8988T (cell line): ENCODE results near the gene ACLY.
"Not testable (repeated sequence)": the region's sequence is repeated elsewhere in the genome, so short reads cannot be mapped to it uniquely, and the experiment has no call there.

Source experiments
- DNase-seq: peaks from one replicate; pipeline ENCODE4 v3.0.0; 2011

Gene ACLY

DNA sequence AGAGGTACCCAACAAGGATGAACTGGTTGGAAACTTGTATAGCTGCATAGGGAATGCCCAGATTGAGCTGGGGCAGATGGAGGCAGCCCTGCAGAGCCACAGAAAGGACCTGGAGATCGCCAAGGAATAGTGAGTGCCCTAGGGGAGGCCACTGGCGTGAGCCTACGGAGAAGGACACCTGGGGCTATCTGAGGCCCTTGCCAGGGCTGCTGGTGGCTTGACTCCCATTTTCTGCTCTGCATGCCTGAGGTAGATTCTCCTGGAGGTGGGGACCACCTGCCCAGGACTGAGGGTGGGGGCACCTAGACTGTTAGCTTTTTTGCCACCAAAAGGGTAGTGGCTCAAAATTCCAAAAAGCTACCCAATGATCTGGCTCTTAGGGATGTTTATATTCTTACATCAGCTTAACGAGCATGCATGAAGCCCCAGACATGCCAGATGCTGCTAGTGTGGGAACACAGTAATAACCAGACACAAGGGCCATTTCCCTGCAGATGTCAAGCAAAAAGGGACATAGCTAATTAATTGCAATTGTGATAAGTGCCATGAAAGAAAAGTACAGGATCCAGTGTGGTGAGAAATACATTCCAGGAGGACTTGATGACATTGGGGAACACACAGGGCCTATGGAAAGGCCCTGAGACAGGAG is 20.4 kb upstream of the ACLY start:
- DNase-seq = no peak

DNA sequence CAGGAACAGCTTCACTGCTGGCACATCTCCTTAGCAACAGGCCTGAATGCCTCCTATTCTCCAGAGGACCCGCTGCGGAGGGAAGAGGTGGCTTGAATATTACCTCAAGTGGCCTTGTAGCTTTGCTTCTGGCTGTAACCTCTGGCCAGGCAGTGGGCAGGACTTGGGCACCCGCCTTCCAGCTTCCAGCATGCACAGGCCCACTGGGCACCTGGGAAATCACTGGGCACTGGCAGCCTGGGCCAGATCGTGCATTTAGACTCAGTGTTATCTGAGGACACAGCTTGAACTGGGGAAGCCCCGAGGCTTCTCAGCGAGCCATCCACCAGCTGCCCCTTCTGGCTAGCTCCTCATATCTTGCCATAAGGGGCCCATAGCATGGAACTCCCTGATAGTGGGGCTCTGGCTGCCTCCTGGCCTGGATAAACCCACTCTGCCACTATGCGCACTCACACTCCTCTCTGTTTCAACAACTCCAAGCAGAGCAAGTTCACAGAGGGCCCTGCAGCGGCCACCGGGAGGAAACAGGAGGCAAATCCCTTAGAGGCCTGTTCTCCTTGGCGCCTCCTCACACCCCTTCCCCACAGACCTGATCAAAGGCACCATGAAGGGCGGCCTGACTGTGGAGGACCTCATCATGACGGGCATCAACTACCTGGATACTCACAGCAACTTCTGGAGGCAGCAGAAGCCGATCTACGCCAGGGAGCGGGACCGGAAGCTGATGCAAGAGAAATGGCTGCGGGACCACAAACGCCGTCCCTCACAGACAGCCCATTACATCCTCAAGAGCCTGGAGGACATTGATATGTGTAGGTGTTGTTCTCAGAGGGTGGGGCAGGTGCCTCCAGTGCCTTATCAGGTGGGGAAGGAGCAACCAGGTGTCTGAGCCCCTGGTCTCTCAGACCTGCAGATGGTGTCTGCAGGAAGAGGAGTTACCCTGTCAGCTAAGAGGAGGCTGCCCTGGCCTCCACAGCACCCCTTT is 19.5 kb upstream of the ACLY start:
- no peak for DNase-seq

DNA sequence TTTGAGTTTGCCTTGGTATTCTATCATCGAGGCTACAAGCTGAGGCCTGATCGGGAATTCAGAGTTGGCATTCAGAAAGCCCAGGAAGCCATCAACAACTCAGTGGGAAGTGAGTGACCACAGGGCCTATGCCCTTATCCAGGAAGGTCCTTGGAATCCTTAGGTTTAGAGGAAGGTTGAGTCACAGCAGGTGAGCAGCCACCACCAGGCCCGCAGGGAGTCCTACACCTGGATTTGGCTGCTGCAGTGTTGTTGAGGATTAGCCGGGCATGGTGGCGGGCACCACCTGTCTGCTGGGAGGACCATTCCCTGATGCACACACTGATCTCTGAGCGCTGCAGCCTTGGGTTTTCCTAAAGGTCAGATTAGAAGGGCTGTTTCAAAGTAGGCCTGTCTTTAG is 16.9 kb upstream of the ACLY start:
- DNase-seq = no peak

DNA sequence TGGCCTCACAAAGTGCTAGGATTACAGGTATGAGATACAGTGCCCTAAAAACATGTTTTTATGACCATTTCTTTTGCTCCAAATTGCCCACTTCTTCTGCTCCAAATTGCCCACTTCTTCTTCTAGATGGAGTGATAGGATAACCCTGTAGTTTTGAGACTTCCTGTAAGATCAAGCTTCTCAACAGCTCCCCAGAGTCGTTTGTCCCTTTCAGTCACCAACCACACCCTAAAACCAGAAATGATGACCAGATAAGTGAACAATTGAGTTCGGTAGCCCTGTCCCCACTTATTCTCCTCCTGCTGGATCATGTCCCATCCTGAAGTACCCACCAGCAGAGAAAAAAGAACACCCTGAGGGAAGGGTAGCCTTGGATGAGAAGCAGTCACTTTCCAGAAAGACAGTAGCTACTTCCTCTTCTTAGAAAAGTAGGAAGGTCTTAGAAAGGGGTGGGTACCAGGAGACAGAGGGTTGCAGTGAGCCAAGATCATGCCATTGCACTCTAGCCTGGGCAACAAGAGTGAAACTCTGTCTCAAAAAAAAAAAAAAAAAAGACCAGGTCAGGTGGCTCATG is 14.2 kb upstream of the ACLY start:
- no peak for DNase-seq

DNA sequence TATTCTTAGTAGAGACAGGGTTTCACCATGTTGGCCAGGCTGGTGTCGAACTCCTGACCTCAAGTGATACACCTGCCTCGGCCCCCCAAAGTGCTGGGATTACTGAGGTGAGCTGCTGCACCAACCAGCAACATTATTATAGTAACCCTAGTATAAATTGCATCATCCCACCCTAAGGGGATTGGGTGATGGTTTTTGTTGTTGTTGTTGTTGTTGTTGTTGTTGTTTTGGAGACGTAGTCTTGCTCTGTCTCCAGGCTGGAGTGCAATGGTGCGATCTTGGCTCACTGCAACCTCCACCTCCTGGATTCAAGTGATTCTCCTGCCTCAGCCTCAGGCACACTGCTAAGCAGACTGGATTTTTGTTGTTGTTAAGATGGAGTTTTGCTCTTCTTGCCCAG is 13.0 kb upstream of the ACLY start:
- not testable (repeated sequence) for DNase-seq

DNA sequence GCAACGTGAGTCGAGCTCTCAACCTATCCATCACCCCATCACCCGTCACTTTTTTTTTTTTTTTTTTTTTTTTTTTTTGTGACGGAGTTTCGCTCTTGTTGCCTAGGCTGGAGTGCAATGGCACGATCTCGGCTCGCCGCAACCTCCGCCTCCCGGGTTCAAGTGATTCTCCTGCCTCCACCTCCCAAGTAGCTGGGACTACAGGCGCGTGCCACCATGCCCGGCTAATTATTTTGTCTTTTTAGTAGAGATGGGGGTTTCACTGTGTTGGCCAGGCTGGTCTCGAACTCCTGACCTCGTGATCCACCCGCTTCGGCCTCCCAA is 12.0 kb upstream of the ACLY start:
- not testable (repeated sequence) for DNase-seq

DNA sequence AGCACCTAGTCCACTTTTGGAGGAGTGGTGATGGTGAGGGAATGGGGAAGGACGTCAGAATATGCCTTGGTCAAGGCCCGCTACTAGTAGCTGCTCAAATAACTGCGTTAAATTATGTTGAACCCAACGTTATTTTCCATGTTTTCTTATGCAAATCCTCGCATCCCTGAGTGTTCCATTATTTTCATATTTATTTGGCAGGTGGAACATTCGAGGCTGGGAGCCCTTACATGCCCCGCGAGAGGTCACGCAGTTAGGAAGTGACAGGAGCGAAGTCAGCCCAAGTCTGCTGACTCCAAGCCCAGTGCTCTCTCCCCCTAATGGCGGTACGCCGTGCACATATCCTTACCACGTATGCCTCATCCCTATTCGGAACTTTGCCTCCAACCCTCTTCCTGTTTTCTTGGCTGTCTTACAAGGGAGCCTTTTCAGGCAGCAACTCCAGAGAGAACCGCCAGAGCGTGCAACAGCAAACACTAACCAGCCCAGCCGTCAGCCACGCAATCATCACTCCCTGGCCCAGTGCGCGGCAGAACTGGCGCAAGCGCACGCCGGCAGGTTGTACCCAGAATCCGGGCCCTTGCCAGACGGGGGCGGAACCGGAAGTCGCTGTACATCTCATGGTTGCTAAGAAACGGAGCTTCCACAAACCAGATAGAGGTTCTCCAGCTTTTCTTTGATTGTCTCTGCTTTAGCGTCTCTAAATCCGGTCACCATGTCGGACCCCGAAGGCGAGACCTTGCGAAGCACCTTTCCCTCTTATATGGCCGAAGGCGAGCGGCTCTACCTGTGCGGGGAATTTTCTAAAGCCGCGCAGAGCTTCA is 11.5 kb upstream of the ACLY start, which contains the start of gene ODAD4:
ODAD4 (plus strand) TSS at position 609 of the 824 bp plus-strand sequence; CDS start at position 716, 107 bp downstream.
- peak; percentile 70 for DNase-seq

DNA sequence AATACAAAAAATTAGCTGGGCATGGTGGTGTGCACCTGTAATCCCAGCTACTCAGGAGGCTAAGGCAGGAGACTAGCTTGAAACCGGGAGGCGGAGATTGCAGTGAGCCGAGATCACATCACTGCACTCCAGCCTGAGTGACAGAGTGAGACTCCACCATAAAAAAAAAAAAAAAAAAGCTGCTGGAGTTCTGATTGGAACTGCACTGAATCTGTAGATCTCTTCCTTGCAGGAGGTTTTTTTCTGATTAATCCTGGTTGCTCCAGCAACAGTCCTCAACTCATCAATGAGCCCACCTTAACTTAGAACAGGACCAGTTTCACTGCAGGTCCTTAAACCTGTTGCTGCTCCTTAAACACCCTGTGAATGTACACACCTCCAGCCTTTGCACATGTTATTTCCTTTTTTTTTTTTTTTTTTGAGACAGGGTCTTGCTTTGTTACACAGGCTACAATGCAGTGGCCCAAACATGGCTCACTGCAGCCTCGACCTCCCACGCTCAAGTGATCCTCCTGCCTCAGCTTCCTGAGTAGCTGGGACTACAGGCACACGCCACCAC is 10.0 kb upstream of the ACLY start:
- no peak for DNase-seq

DNA sequence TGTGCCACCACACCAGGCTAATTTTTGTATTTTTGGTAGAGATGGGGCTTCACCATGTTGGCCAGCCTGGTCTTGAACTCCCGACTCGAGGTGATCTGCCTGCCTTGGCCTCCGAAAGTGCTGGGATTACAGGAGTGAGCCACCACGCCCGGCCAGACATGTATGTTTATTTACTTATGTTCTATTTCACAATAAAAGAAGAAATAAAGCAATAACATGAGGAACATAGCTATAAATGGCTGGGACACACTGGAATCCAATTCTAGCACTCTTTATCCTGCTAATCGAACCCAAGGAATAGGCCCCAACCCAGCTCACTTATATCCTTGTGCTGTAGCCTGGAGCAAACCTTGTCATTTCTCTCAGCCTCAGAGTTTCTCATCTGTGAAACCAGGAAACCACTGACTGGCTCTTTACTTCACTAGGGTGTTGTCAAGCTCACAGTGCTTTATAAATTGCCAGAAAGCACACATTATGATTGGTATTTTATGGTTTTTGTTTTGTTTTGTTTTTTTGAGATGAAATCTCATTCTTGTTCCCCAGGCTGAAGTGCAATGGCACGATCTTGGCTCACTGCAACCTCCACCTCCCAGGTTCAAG is 7.3 kb upstream of the ACLY start:
- DNase-seq = no peak

DNA sequence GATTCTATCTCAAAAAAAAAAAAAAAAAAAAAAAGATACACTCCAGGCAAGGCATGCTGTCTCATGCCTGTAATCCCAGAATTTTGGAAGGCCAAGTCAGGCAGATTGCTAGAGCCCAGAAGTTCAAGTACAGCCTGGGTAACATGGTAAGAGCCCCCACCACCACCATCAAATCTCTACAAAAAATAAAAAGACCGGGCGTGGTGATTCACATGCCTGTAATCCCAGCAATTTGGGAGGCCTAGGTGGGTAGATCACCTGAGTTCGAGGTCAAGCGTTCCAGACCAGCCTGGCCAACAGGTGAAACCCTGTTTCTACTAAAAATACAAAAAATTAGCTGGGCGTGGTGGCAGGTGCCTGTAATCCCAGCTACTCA is 1.8 kb upstream of the ACLY start:
- no peak for DNase-seq

DNA sequence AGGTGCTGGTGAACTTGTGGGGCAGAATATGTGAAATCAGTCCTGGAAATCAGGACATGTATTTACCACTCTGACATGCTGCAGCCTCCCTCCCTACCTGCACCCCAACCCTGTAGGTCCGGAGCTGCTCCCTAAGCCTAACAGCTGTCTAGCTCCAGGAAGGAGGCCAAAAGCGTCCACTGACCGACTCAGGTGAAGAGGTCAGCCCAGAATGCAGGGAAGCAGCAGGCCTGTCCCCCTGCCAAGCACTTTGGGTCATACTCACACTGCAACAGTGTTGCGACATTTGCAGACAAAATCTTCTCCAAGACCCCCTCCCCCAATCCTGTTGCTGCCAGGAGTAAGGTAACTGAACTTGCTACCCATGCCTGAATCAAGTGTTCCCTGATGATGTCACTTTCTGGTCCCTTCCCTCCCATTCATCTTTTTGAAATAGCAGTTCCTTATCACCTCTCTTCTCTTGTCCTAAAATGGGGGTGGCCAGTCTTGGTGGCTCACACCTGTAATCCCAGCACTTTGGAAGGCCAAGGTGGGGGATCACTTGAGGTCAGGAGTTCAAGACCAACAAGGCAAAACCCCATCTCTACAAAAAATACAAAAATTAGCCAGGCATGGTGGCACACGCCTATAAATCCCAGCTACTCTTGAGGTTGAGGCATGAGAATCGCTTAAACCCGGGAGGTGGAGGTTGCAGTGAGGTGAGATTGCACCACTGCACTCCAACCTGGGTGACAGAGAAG is 1.3 kb upstream of the ACLY start:
- no peak for DNase-seq

DNA sequence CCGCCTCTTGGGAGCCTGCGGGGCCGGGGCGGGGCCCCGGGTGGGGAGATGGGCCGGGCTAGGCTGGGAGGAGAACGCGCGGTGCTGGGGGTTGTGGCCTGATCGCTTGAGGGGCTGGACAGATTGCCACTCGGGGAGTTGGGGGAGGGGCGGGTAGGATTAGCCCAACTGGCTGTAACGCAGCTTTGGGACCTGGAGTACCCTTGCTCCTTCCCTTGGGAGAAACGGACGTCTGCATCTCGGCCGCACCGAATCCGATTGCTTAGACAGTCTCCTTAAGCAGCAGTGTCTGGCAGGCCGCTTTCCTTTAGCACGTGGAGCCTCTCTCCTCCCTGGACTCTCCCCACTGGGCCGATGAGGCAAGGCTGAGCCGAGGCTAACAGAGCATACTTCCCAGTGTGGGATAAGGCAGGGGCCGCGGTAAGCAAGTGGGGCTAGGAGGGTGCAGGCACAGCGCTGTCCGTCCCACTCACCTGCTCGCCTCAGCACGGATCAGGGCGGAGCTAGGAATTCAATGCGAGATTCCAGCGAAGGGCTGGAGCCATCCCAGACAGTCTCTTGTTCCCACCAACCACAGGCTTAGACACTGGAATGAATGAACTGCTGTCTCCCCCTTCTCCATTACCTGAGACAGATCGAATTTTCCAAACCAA is 540 bp upstream of the ACLY start:
- peak; percentile 41 for DNase-seq

DNA sequence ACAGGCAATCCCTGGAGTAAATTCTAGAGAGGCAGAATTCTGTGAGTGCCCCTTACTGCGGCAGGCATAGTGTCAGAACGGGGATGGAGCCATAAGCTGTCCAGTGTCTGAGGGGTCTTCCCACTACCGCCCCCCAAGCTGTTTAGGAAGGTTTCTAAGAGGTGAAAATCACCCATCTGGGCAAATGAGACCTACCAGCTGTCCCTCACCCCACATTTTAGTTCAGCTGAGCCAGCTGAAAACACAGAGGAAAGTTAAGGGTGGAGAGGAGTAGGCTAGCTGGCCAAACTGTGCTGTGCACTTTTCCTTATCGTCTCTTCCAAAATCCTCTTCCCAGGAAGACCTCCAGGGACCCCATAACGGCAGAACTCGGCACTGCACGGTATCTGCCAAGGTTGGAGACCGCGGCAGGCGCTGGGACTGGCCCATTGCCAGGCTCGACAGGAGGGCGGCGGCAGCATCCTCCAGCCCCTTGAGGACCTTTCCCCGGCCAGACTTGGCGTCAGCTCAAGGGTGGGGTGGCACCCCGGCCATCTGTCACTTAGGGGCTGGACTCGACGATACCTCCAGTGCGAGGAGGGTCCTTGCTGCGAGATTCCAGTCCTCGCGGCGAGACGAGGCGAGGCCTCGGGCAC is 955 bp downstream of the ACLY start:
- no peak for DNase-seq

DNA sequence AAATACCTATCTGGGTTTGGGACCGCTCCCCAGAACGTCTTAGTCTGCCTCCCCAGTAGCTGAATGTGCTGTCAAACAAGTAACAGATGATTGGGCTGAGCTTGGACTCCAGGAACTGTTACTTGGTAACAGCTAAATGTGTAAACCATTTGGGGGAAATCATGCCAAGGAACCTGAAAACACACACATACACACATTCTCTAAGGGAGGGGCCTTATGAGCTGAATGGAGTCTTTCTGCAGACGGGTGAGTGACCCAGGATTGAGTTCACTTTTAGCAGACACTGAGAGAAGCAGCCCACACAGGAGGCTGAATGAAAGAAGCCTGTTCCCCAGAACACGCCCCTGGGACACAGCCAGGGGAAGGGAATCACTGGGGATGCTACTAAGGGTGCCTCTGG is 1.6 kb downstream of the ACLY start:
- DNase-seq = no peak

DNA sequence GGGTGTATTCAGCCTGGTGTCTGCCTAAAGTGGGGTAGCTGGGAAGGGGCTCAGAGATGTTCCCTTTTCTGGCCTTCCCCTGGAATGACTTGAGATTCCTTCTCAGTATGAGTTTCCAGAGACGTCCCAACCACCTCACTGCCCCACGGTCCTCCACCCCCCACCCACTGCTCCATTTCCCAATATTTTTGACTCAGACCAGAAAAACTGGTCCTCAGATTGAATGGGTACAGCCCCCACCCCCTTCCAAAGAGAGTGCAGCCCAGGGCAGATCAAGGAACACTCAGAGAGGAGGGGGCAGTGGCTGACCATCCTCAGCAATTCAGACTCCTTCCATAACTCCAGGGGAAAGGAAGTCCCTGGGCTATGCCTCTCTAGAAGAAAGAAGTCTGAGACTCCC is 3.2 kb downstream of the ACLY start:
- DNase-seq = no peak

DNA sequence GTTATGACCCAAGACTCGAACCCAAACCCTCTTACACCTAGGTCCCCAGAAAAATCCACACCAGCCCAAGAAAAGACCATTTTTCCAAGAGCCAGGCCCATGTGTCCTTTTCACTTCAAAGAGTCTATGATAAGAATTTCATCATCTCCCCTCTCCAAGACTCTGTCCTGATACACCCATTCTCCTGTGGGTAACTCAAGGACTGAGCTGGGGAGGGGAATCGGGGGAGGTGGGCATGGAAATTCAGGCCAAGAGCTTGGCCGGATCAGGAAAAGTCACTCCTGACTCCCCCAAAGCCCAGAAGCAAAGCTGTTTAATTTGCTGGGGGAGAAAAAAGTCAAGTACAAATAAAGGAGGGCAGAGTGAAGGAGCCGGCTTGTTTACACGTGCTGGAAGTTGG is 3.7 kb downstream of the ACLY start:
- DNase-seq = no peak

DNA sequence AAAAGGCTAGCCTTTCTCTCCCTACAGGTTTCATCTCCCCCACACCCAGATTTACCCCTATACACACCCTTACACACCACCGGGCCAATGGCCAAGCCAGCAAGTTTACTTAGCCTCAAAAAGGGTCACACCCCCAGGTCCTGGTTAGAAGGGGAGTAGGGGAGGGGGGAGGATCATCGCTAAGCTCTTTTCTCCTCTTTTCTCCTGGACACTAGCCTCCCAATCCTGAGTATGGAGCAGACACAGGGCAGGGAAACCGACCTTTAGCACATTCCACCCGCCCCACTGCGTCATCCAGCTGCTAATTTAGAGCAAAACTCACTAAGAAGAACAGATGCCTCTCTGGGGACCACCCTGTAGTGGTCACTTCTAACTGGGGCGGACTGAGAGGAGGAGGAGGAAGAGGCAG is 4.4 kb downstream of the ACLY start:
- DNase-seq = no peak

DNA sequence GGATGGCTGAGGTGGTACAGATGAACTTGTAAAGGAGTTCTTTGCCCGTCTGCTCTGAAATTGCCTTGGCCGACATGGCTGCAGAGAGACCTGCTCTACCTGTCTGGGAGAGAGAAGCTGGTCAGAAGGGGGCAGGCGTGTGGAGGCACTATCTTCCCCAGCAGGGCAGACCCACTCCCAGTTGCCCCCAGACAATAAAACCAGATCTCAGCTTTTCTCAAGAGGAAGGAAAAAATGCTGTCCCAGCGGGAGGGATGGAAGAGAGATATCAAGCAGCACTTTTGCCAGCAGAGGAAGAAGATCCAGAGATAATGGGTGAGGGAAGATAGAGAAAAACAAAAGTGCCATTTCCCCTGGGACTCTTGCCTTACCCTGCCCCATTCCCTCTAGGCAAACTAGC is 5.0 kb downstream of the ACLY start:
- no peak for DNase-seq

DNA sequence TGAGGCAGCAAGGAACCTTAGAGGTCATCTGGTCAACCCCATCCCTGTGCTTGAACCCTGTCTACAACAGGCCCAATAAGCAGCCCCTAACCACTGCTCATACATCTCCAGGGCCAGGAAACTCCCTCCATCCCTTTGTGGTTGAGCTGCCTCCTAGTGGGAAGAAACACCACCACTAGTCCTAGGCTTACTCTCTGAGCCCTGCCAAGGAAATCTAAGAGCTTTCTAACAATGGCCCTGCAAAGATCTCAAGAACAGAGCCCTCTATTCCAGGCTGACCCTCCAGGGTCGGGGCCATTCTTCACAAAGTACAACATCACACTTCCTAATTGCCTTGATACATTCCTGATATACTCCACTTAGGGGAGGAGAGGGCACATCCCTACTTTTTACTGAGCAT is 5.8 kb downstream of the ACLY start:
- DNase-seq = no peak

DNA sequence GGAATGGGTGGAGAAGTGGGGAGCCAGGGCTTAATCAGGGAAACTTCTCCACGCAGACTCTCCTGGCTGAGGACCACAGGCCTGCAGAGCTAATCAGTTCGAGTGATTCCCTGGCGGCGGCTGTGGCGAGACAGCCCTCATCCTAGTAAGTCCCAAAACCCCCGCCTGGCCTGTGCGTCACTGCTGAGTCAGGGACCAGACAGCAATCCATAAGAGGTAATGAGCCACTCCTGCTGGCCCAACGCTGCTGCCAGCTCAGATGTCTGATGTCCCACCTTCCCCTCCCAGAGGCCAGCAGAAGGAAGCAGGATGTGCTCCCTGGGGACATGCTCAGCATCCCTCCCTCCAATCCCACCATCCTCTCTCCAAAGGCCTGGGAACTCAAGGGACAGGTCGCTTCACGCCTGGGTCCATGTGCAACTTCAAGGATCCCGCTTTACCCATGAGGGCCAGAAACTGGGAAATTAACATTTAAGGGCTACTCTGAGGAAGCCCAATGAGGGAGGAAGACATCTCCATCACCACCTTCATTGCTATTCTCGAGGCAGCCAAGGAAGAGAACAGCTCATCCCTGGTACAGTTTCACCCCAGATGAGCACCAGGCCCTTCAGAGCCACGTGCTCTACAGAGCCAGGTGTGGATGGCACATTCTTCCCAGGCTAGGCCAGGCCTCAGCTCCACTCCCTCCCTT is 7.9 kb downstream of the ACLY start:
- peak; percentile 71 for DNase-seq
